ENCODE results near the gene TOX4. TPM values are rescaled to one million over a fixed set of nuclear protein-coding genes. Genes with fewer than 3 reads are reported as not detected.
"Not testable (repeated sequence)": the region's sequence is repeated elsewhere in the genome, so short reads cannot be mapped to it uniquely, and the experiment has no call there.

TOX4 gene
- 93.4 TPM for total RNA-seq
- long read RNA-seq, full-length matches to known transcripts = 11 of 56 reads
- long read RNA-seq, partial matches to known transcripts = 45 of 56 reads
- long read RNA-seq, other reads (novel, unspliced or antisense) = 0 of 56 reads

GRCh38 chr14:21476925-21477681 lies at the start of gene TOX4, which contains the start of gene RAB2B:
TOX4 (plus strand) TSS chr14:21477195; CDS start chr14:21477279, 84 bp downstream.
RAB2B (minus strand) TSS chr14:21476959; CDS start chr14:21476872, 87 bp downstream.
- ATAC-seq = peak; percentile 99
- DNase-seq = peak; percentile 93
- intact Hi-C loops (cut with micrococcal nuclease) = no loop called here

GRCh38 chr14:21428930-21429329 lies 48.1 kb upstream of the TOX4 start:
- DNase-seq (peak; percentile 61), ATAC-seq (peak; percentile 90)
- intact Hi-C loops (cut with micrococcal nuclease) = loop anchor here (10.0 kb wide), 1 partner anchor 64 kb away; no protein-coding TSS in a partner anchor

- ATAC-seq (no peak), DNase-seq (no peak)
- intact Hi-C loops (cut with micrococcal nuclease) = no loop called here
Measured at GRCh38 chr14:21431126-21431525, 45.9 kb upstream of the TOX4 start.

- intact Hi-C loops (cut with micrococcal nuclease) = no loop called here
- DNase-seq = no peak
- no peak for ATAC-seq
Measured at GRCh38 chr14:21436567-21437062, 40.4 kb upstream of the TOX4 start.

GRCh38 chr14:21437063-21437901 lies 39.7 kb upstream of the TOX4 start:
- peak; percentile 99 for DNase-seq
- peak; percentile 100 for ATAC-seq
- intact Hi-C loops (cut with micrococcal nuclease) = no loop called here

- no peak for ATAC-seq
- intact Hi-C loops (cut with micrococcal nuclease) = no loop called here
- DNase-seq = no peak
Measured at GRCh38 chr14:21440859-21441258, 36.1 kb upstream of the TOX4 start.

GRCh38 chr14:21442657-21443056 lies 34.3 kb upstream of the TOX4 start:
- DNase-seq; intact Hi-C loops (cut with micrococcal nuclease); ATAC-seq: not testable (repeated sequence)

GRCh38 chr14:21449899-21450216 lies 27.1 kb upstream of the TOX4 start:
- intact Hi-C loops (cut with micrococcal nuclease) = no loop called here
- DNase-seq (no peak), ATAC-seq (no peak)

GRCh38 chr14:21454843-21455544 lies 22.0 kb upstream of the TOX4 start:
- DNase-seq = no peak
- ATAC-seq = no peak
- intact Hi-C loops (cut with micrococcal nuclease) = no loop called here

- intact Hi-C loops (cut with micrococcal nuclease) = no loop called here
- ATAC-seq (peak; percentile 34), DNase-seq (no peak)
Measured at GRCh38 chr14:21455592-21455911, 21.4 kb upstream of the TOX4 start.

- peak; percentile 99 for ATAC-seq
- intact Hi-C loops (cut with micrococcal nuclease) = no loop called here
- peak; percentile 99 for DNase-seq
Measured at GRCh38 chr14:21455912-21456667, 20.9 kb upstream of the TOX4 start, which contains the start of gene CHD8. CHD8 (minus strand) TSS chr14:21456123; CDS start chr14:21431643, 24,480 bp downstream.

- no peak for DNase-seq
- no peak for ATAC-seq
- intact Hi-C loops (cut with micrococcal nuclease) = no loop called here
Measured at GRCh38 chr14:21467616-21468015, 9.4 kb upstream of the TOX4 start.

GRCh38 chr14:21475767-21476522 lies 1.1 kb upstream of the TOX4 start:
- no peak for ATAC-seq
- intact Hi-C loops (cut with micrococcal nuclease) = no loop called here
- no peak for DNase-seq

GRCh38 chr14:21476523-21476924 lies 471 bp upstream of the TOX4 start:
- ATAC-seq (peak; percentile 90), DNase-seq (peak; percentile 90)
- intact Hi-C loops (cut with micrococcal nuclease) = no loop called here

GRCh38 chr14:21486640-21487087 lies 9.7 kb downstream of the TOX4 start:
- intact Hi-C loops (cut with micrococcal nuclease) = no loop called here
- ATAC-seq = no peak
- DNase-seq = no peak

- intact Hi-C loops (cut with micrococcal nuclease) = no loop called here
- DNase-seq = no peak
- no peak for ATAC-seq
Measured at GRCh38 chr14:21494902-21495762, 18.1 kb downstream of the TOX4 start.

GRCh38 chr14:21496453-21496852 lies 19.5 kb downstream of the TOX4 start:
- DNase-seq (no peak), ATAC-seq (peak; percentile 47)
- intact Hi-C loops (cut with micrococcal nuclease) = no loop called here

Measured in left ventricle myocardium superior (tissue), 1 donor.